KOPT-K1 (cell line): Measurements from ENCODE around the gene ACSM6.

Experiments used
- H3K27ac ChIP-seq: fragments of 200-600 bp; sonication (generic); 2 replicates; pipeline ENCODE4 v1.5.1; 2016; ENCODE audit warnings: antibody characterized with exemption, mild to moderate bottlenecking, low read depth, low read length; ENCODE audit not compliant: poor library complexity, severe bottlenecking
- H3K36me3 ChIP-seq: fragments of 200-600 bp; sonication (generic); 2 replicates; pipeline ENCODE4 v1.5.1; 2017; ENCODE audit warnings: antibody characterized with exemption, mild to moderate bottlenecking, low read length, moderate library complexity; ENCODE audit not compliant: insufficient read depth
- H3K9me3 ChIP-seq: fragments of 200-600 bp; sonication (generic); 2 replicates; pipeline ENCODE4 v1.5.1; 2017; ENCODE audit warnings: antibody characterized with exemption, low read length, mild to moderate bottlenecking; ENCODE audit not compliant: insufficient read depth, poor library complexity, severe bottlenecking

ACSM6 gene

DNA sequence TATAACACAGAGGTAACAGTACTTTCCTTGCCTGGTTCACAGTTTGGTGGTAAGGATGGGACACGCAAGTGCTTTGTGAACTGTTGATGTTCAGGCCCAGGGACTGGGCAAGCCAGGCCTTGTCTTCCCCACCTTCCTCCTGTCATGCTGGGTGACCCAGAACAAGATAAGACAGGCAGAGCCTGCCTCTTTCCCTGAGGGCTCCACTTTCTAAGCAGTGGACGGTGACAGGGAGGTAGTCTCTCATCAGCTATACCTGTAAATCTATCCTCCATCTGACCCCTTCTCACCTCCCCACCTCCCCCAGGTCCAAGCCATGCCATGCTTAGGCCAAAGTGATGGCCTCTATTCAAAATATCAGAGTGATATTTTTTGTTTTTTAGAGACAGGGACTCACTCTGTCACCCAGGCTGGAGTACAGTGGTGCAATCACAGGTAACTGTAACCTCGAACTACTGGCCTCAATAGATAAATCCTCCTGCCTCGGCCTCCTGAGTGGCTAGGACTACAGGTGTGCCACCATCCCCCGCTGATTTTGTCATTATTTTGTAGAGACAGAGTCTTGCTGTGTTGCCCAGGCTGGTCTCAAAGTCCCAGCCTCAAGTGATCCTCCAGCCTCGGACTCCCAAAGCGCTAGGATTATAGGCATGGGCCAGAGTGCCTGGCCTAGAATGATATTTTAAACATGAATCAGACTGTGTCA lies 54.0 kb downstream of the ACSM6 start:
- Histone ChIP-seq H3K27ac (no peak overlapping the region), H3K36me3 (no peaks in the 10 kb centered on the region), H3K9me3 (no peaks in the 10 kb centered on the region)

DNA sequence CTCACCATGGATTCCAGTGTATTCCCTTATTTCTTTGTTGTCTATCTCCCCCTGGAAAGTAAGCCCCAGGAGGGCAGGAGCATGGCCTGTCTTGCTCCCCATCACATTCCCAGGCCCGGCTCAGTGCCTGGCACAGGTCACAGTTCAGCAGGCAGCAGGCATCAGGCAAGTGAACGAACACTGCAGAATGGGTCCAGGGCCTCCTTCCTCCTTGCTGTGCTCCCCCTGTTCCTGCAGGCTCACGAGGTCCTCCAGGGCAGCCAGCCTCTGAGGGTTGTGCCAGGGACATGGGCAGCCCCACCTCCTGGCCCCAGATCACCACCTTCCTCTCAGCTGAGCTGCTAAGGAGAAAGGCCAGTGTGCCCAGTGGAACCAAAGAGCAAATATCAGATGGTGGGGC lies 55.0 kb downstream of the ACSM6 start:
- H3K27ac ChIP-seq: no peak overlapping the region
- H3K9me3 ChIP-seq: no peaks in the 10 kb centered on the region
- no peaks in the 10 kb centered on the region for H3K36me3 ChIP-seq

DNA sequence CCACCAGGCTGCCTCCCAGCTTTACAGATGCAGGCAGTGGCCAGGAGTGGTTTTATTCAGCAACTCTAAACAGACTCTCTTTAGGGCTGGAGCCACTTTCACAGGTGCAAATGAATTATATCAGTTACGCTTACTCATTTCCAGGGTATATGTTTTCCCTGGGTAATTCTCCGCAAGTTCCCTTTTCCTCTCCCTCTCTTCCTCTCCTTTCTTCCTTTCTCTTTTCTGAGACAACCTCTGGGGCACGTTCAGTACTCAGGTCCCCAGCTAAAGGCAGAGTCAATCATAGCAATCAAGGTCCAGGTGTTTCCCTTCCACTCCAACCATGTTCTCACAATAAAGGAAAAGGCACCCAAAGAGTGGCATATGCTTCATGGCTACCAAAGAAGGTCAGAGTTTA lies 55.4 kb downstream of the ACSM6 start:
- H3K27ac ChIP-seq: no peak overlapping the region
- H3K36me3 ChIP-seq: no peaks in the 10 kb centered on the region
- H3K9me3 ChIP-seq: no peaks in the 10 kb centered on the region

- no peaks in the 10 kb centered on the region for H3K36me3 ChIP-seq
- no peak overlapping the region for H3K27ac ChIP-seq
Observed at GRCh38 chr10:95250856-95251255, 56.8 kb downstream of the ACSM6 start.

GRCh38 chr10:95253007-95253406 lies 59.0 kb downstream of the ACSM6 start:
- no peaks in the 10 kb centered on the region for H3K36me3 ChIP-seq
- no peaks in the 10 kb centered on the region for H3K9me3 ChIP-seq
- no peak overlapping the region for H3K27ac ChIP-seq

More at GRCh38 chr10:95250856-95251255, 56.8 kb downstream of the ACSM6 start:
- no peaks in the 10 kb centered on the region for H3K9me3 ChIP-seq

- Histone ChIP-seq H3K36me3 (no peaks in the 10 kb centered on the region), H3K9me3 (no peaks in the 10 kb centered on the region), H3K27ac (no peak overlapping the region)
Observed at GRCh38 chr10:95253686-95254085, 59.6 kb downstream of the ACSM6 start.

DNA sequence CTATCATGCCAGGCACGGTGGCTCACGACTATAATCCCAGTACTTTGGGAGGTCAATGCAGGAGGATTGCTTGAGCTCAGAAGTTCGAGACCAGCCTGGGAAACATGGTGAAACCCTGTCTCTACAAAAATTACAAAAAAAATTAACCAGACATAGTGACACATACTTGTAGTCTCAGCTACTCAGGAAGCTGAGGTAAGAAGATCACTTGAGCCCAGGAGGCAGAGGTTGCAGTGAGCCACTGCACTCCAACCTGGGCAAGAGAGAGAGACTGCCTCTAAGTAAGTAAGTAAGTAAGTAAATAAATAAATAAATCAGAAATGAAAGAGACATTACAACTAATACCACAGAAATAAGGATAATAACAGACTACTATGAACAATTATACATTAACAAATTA lies 60.6 kb downstream of the ACSM6 start:
- Histone ChIP-seq H3K27ac (no peak overlapping the region), H3K9me3 (no peaks in the 10 kb centered on the region), H3K36me3 (no peaks in the 10 kb centered on the region)

DNA sequence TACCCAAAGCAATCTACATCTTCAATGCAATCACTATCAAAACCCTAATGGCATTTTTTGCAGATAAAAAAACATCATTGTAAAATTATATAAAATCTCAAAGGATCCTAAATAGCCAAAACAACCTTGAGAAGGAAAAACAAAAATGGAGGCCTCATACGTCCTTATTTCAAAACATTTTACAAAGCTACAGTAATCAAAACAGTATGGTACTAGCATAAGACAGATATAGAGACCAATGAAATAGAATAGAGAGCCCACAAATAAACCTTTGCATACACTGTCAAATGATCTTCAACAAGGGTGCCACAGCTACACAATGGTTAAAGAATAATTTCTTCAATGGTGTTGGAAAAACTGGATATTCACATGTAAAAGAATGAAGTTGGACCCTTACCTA lies 62.2 kb downstream of the ACSM6 start:
- H3K27ac ChIP-seq: no peak overlapping the region
- no peaks in the 10 kb centered on the region for H3K9me3 ChIP-seq
- no peaks in the 10 kb centered on the region for H3K36me3 ChIP-seq

- no peaks in the 10 kb centered on the region for H3K36me3 ChIP-seq
- H3K27ac ChIP-seq: no peak overlapping the region
- H3K9me3 ChIP-seq: no peaks in the 10 kb centered on the region
Observed at GRCh38 chr10:95257849-95258248, 63.8 kb downstream of the ACSM6 start.

GRCh38 chr10:95260397-95260881 lies 66.4 kb downstream of the ACSM6 start:
- no peak overlapping the region for H3K27ac ChIP-seq
- H3K36me3 ChIP-seq: no peaks in the 10 kb centered on the region
- H3K9me3 ChIP-seq: no peaks in the 10 kb centered on the region

- H3K36me3 ChIP-seq: no peaks in the 10 kb centered on the region
- H3K27ac ChIP-seq: no peak overlapping the region
- no peaks in the 10 kb centered on the region for H3K9me3 ChIP-seq
Observed at GRCh38 chr10:95260909-95261552, 67.0 kb downstream of the ACSM6 start.

DNA sequence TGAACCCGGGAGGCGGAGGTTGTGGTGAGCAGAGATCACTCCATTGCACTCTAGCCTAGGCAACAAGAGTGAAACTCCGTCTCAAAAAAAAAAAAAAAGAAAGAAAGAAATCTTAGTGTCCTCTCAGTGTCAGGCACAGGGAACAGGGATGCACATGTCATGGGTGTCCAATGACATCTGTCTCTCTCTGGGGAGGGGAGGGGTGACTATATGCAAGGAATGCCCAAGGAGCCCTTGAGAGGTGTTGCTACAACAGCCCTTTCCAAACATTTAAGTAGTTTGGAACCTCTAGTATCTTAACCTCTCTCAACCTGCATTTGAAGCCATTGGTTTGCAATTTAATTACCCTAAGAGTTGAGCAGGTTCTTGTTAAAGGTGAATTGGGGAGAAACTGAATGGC lies 67.9 kb downstream of the ACSM6 start:
- Histone ChIP-seq H3K36me3 (no peaks in the 10 kb centered on the region), H3K27ac (no peak overlapping the region), H3K9me3 (no peaks in the 10 kb centered on the region)

DNA sequence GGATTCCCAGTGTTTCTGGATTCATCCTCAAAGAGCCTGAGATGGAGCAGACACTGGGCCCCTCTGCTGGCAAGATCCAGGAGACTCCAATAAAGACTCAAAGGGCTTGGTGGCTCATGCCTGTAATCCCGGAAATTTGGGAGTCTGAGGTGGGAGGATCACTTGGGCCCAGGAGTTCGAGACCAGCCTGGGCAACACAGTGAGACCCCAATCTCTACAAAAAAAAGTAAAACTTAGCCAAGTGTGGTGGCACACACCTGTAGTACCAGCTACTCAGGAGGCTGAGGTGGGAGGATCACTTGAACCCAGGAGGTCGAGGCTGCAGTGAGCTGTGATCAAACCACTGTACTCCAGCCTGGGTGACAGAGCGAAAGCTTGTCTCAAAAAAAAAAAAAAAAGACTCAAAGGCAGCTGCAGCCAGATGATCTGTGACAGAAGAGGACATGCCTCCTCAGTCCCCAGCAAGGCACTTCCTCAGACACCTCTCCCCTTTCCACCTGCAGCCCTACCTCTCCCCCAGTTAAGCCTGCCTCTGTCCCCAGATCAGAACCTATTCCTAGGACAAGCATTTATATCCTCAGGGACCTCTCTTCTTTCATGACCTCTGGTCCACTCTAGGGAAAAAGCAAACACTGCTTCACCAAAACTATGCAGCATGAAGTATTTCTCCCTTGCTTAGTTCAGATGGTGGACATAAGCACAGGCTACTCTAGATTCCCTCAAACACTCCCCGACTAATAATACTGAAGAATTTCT lies 68.9 kb downstream of the ACSM6 start:
- Histone ChIP-seq H3K9me3 (no peaks in the 10 kb centered on the region), H3K36me3 (no peaks in the 10 kb centered on the region), H3K27ac (no peak overlapping the region)

GRCh38 chr10:95263864-95264226 lies 69.8 kb downstream of the ACSM6 start:
- H3K36me3 ChIP-seq: no peaks in the 10 kb centered on the region
- H3K27ac ChIP-seq: no peak overlapping the region
- no peaks in the 10 kb centered on the region for H3K9me3 ChIP-seq

DNA sequence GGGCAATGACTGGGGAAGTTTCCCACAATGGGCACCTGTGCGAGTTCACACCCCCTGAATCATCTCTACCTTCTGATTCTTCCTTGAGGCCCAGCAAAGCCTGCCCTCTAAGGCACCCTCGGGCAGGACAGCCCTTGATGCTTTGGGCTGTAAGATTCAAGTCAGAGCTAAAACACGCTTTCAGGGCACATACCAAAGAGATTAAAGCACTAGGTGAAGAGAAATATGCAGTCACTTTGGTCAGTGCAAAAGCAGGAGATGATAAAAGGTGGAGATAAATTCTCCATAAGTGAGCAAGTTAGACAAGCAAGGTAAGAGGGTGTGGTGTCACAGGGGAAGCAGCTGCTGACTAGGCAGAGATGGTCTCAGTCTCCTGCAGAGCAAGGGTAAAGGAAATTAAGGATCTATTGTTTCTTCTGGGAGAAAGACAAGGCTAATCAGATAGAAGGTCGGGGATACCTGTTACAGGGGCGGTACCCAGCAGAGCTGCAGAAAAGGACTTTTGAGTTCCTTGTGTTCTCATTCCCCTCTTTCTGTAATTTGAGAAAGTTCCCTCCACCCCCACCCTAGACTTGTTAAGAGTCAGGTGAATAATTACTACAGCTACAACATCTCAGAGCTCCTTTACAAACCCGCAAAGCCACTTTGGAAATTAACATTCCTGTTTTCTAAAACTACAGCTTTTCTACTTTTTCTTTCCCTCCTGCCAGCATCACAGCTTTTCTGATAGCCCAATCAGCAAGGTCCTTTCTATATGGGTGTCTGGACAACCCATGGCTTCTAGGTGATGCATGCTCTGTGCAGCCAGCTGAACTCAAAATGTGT lies 70.4 kb downstream of the ACSM6 start:
- no peaks in the 10 kb centered on the region for H3K36me3 ChIP-seq
- H3K27ac ChIP-seq: no peak overlapping the region
- no peaks in the 10 kb centered on the region for H3K9me3 ChIP-seq
